ENCODE data around the gene CTIF. TPM values are rescaled to one million over a fixed set of nuclear protein-coding genes. Genes with fewer than 3 reads are reported as not detected.
A peak's percentile ranks its signal among the peaks of the same experiment; 100 is the strongest.

Gene CTIF
- total and polyA plus RNA-seq, 12 donors = 44.5 to 74.1 (median 58.9) TPM

GRCh38 chr18:48680339-48681250, 141.8 kb downstream of the CTIF start:
- peaks cover 0 to 11% (median 0%) of the 10 kb centered on the region in 9 donors for H3K36me3 ChIP-seq
- H3K9me3 ChIP-seq = no peaks in the 10 kb centered on the region
- no peak overlapping the region for H3K4me3 ChIP-seq
- intact Hi-C loops (cut with DNase I) = loop anchor here in 6 of 10 donors (2.0 to 10.0 kb wide), 13 partner anchors 28 to 268 kb away; no protein-coding TSS in a partner anchor
- TF ChIP-seq CTCF (IDR thresholded peaks at IDR 0.05) = peak in 7 of 9 donors; percentile 10 to 60 (median 42)
- ATAC-seq (peak; percentile 82 to 95 (median 93)), DNase-seq (peak; percentile 86 to 93)
- H3K27ac ChIP-seq = peak overlapping the region; percentile 70 to 93 (median 86)
- peaks cover 16 to 96% (median 63%) of the 10 kb centered on the region in 9 donors for H3K4me1 ChIP-seq
- WGBS, 2 donors = 45 to 46% methylated on average over 23 of the region's 23 CpGs
- H3K27me3 ChIP-seq = no peaks in the 10 kb centered on the region

- Histone ChIP-seq H3K36me3 (peaks cover 0 to 12% (median 0%) of the 10 kb centered on the region in 9 donors), H3K27me3 (no peaks in the 10 kb centered on the region), H3K4me3 (no peak overlapping the region), H3K9me3 (no peaks in the 10 kb centered on the region), H3K4me1 (peaks cover 15 to 93% (median 42%) of the 10 kb centered on the region in 9 donors), H3K27ac (peak overlapping the region in 3 of 10 donors; percentile 73 to 93 (median 91))
- no peak for TF ChIP-seq CTCF (IDR thresholded peaks at IDR 0.05)
- intact Hi-C loops (cut with DNase I) = loop anchor here in 5 of 10 donors (5.0 to 10.0 kb wide), 7 partner anchors 62 to 262 kb away; no protein-coding TSS in a partner anchor
- WGBS, 2 donors = 96 to 97% methylated on average over 13 of the region's 13 CpGs
- no peak for DNase-seq
- ATAC-seq = no peak
Observed at GRCh38 chr18:48682768-48683167, 143.9 kb downstream of the CTIF start.

GRCh38 chr18:48683197-48683596, 144.4 kb downstream of the CTIF start:
- intact Hi-C loops (cut with DNase I) = loop anchor here in 5 of 10 donors (5.0 to 10.0 kb wide), 7 partner anchors 62 to 262 kb away; no protein-coding TSS in a partner anchor
- Histone ChIP-seq H3K36me3 (peaks cover 0 to 13% (median 0%) of the 10 kb centered on the region in 9 donors), H3K9me3 (no peaks in the 10 kb centered on the region), H3K27me3 (no peaks in the 10 kb centered on the region), H3K4me3 (no peak overlapping the region), H3K4me1 (peaks cover 15 to 93% (median 42%) of the 10 kb centered on the region in 9 donors), H3K27ac (peak overlapping the region in 2 of 10 donors; percentile 15 to 91)
- no peak for DNase-seq
- WGBS, 2 donors = 85 to 92% methylated on average over 6 of the region's 6 CpGs
- no peak for TF ChIP-seq CTCF (IDR thresholded peaks at IDR 0.05)
- no peak for ATAC-seq

- Histone ChIP-seq H3K36me3 (peaks cover 0 to 17% (median 0%) of the 10 kb centered on the region in 9 donors), H3K4me3 (no peak overlapping the region), H3K9me3 (no peaks in the 10 kb centered on the region), H3K27me3 (no peaks in the 10 kb centered on the region), H3K4me1 (peaks cover 15 to 91% (median 42%) of the 10 kb centered on the region in 9 donors), H3K27ac (peak overlapping the region in 2 of 10 donors; percentile 15 to 91)
- no peak for ATAC-seq
- 91 to 93% methylated on average over 4 of the region's 4 CpGs for WGBS, 2 donors
- TF ChIP-seq CTCF (IDR thresholded peaks at IDR 0.05) = no peak
- intact Hi-C loops (cut with DNase I) = loop anchor here in 5 of 10 donors (5.0 to 10.0 kb wide), 7 partner anchors 61 to 261 kb away; no protein-coding TSS in a partner anchor
- no peak for DNase-seq
Observed at GRCh38 chr18:48683661-48684060, 144.8 kb downstream of the CTIF start.

All from heart right ventricle (tissue), 16 donors.